HepG2 (cell line): Measurements from ENCODE around the gene ALG3. TPM values are rescaled to one million over a fixed set of nuclear protein-coding genes. Genes with fewer than 3 reads are reported as not detected.

Source experiments
- ATAC-seq: fragments of 200-7000 bp; cut with Tn5 transposase; 3 replicates; pipeline ENCODE4 v1.9.1; 2020; ENCODE audit warnings: mild to moderate bottlenecking, moderate library complexity
- BruUV-seq: library from RNA; stranded (reverse); fragments of 400-500 nt; replicated peaks from 2 replicates; lab custom pipeline; 2021; lab: Mats Ljungman, UMichigan
- CTCF ChIA-PET: fragments of 300-600 bp; formaldehyde crosslinking; extraction: SDS; loops from one replicate; lab custom pipeline; 2021; ENCODE audit warnings: low total read pairs, inconsistent platforms, low intra/inter-chr PET ratio; lab: Yijun Ruan, JAX
- POLR2A ChIA-PET: fragments of 350-600 bp; sonication (Branson Sonifier 250); formaldehyde crosslinking; loops from one replicate; lab custom pipeline; 2020; ENCODE audit warnings: antibody characterized with exemption, inconsistent platforms; lab: Yijun Ruan, JAX
- DNase-seq: peaks from one replicate; pipeline ENCODE4 v3.0.0-alpha.2; 2015; ENCODE audit warnings: low spot score
- FAIRE-seq: peaks from 3 replicates; lab custom pipeline; 2011; peaks lifted over from hg19 to GRCh38; lab: Jason Lieb, UNC
- H2AFZ ChIP-seq: one replicate; pipeline ENCODE4 v1.6.1; 2011; ENCODE audit warnings: low read length, inconsistent platforms
- H3K27ac ChIP-seq: fragments of 300-600 bp; 3 replicates; pipeline ENCODE4 v1.8.0; 2011; ENCODE audit warnings: mixed run types, mild to moderate bottlenecking, mixed read lengths, low read length, inconsistent platforms; ENCODE audit not compliant: insufficient read depth; ENCODE audit errors: extremely low read length
- H3K27me3 ChIP-seq, 2 experiments: fragments of 200-600 bp in 1 of 2; 2 replicates in 1 of 2; 3 replicates in 1 of 2; pipeline versions ENCODE4 v1.6.0 to v1.8.0; 2011; ENCODE audit warnings: low read length in 2 of 2, mild to moderate bottlenecking in 2 of 2, moderate library complexity in 2 of 2, inconsistent platforms in 1 of 2; ENCODE audit not compliant: insufficient read depth in 2 of 2, control insufficient read depth in 1 of 2
- H3K36me3 ChIP-seq, 2 experiments: fragments of 200-600 bp in 1 of 2; replicated peaks in 1 of 2; 2 replicates in 1 of 2; 3 replicates in 1 of 2; pipeline versions ENCODE4 v1.5.1 to v1.8.0; 2011; ENCODE audit warnings: low read length in 2 of 2, inconsistent platforms in 1 of 2; ENCODE audit not compliant: insufficient read depth in 2 of 2, control insufficient read depth in 1 of 2
- H3K4me1 ChIP-seq: 2 replicates; pipeline ENCODE4 v1.5.1; 2012; ENCODE audit warnings: low read length, inconsistent platforms; ENCODE audit not compliant: insufficient read depth
- H3K4me2 ChIP-seq: 2 replicates; pipeline ENCODE4 v1.6.0; 2011; ENCODE audit warnings: low read depth, low read length, inconsistent platforms
- H3K4me3 ChIP-seq, 3 experiments: fragments of 200-600 bp in 1 of 3; sonication (generic), shearing (Covaris generic) in 1 of 3; replicated peaks in 1 of 3; 2 replicates each; pipeline ENCODE4 v1.5.1; 2011 to 2016; ENCODE audit warnings: low read length in 3 of 3, inconsistent platforms in 2 of 3, low read depth in 2 of 3, mild to moderate bottlenecking in 2 of 3, control low read depth in 1 of 3, mixed read lengths in 1 of 3; ENCODE audit not compliant: insufficient read depth in 1 of 3
- H3K79me2 ChIP-seq: one replicate; pipeline ENCODE4 v1.6.1; 2011; ENCODE audit warnings: low read length, inconsistent platforms; ENCODE audit not compliant: insufficient read depth
- H3K9ac ChIP-seq: 2 replicates; pipeline ENCODE4 v1.6.0; 2011; ENCODE audit warnings: mild to moderate bottlenecking, low read depth, low read length, inconsistent platforms; ENCODE audit not compliant: insufficient read depth
- H3K9me3 ChIP-seq: 2 replicates; pipeline ENCODE4 v1.5.1; 2012; ENCODE audit warnings: mild to moderate bottlenecking, low read length
- H4K20me1 ChIP-seq: 2 replicates; pipeline ENCODE4 v1.6.0; 2011; ENCODE audit warnings: inconsistent platforms, mild to moderate bottlenecking, low read length, moderate library complexity; ENCODE audit not compliant: insufficient read depth
- BRCA1 ChIP-seq: sonication (generic); formaldehyde crosslinking; IDR thresholded peaks from 2 replicates; pipeline ENCODE4 v1.4.0; 2020; ENCODE audit warnings: missing genetic modification reagents
- CTCF ChIP-seq: sonication (generic); formaldehyde crosslinking; IDR thresholded peaks from 2 replicates; pipeline ENCODE4 v1.5.0; 2020; ENCODE audit warnings: mild to moderate bottlenecking, missing genetic modification reagents, moderate library complexity
- KLF11 ChIP-seq: IDR thresholded peaks from 2 replicates; pipeline ENCODE4 v1.6.1; 2016; ENCODE audit warnings: missing compliant biosample characterization
- MED13 ChIP-seq: sonication (generic); formaldehyde crosslinking; IDR thresholded peaks from 2 replicates; pipeline ENCODE4 v1.5.0; 2020; ENCODE audit warnings: missing genetic modification reagents
- MIER2 ChIP-seq: IDR thresholded peaks from 2 replicates; pipeline ENCODE4 v1.6.1; 2016; ENCODE audit warnings: missing biosample characterization, missing genetic modification reagents
- RAD21 ChIP-seq: fragments of 450-650 bp; formaldehyde crosslinking; IDR thresholded peaks from 2 replicates; pipeline ENCODE4 v1.5.0; 2020; ENCODE audit warnings: mild to moderate bottlenecking
- SMC3 ChIP-seq: IDR thresholded peaks from 2 replicates; pipeline ENCODE4 v1.6.1; 2011; ENCODE audit warnings: low read length, improper control_type of control experiment
- STAG1 ChIP-seq: sonication (generic); formaldehyde crosslinking; IDR thresholded peaks from 2 replicates; pipeline ENCODE4 v1.4.0; 2020; ENCODE audit warnings: missing genetic modification reagents
- TFAP4 ChIP-seq: sonication (generic); IDR thresholded peaks from 2 replicates; pipeline ENCODE4 v1.6.1; 2016; ENCODE audit warnings: low read depth, borderline replicate concordance
- ZBTB33 ChIP-seq: sonication (generic); formaldehyde crosslinking; IDR thresholded peaks from 2 replicates; pipeline ENCODE4 v1.4.0; 2020; ENCODE audit warnings: missing genetic modification reagents
- ZNF616 ChIP-seq: sonication (generic); formaldehyde crosslinking; IDR thresholded peaks from 2 replicates; pipeline ENCODE4 v1.5.0; 2020; ENCODE audit warnings: low read depth, mild to moderate bottlenecking, missing genetic modification reagents
- ZNF724P ChIP-seq: sonication (generic); formaldehyde crosslinking; IDR thresholded peaks from 2 replicates; pipeline ENCODE4 v1.8.0; 2022; ENCODE audit warnings: missing genetic modification reagents, borderline replicate concordance
- WGBS: methylation state at CpG from one replicate; pipeline ENCODE4 v1.1.6; 2017; ENCODE audit warnings: low lambda C conversion rate; 5-methylcytosine and 5-hydroxymethylcytosine counted together
- in situ Hi-C: cut with HindIII; loops from 2 replicates; pipeline ENCODE4 v1.10.0; 2017; ENCODE audit warnings: low pct_unique_long_range_greater_than_20kb; ENCODE audit not compliant: extremely low pct_ligation_motif_present
- intact Hi-C: fragments of 100-400 bp; cut with micrococcal nuclease; formaldehyde crosslinking; loops from one replicate; pipeline ENCODE4 v1.10.0; 2022; ENCODE audit not compliant: unreplicated experiment
- polyA plus RNA-seq, 8 experiments: library from polyadenylated mRNA; depleted of rRNA in 3 of 8; stranded (reverse) in 7 of 8; unstranded in 1 of 8; fragments of >200 nt; fragmentation: Illumina TruSeq in 4 of 8; extraction: Trizol in 4 of 8; gene quantifications; 2 replicates each; pipeline versions ENCODE4 v1.2.1 to v1.2.3, GENCODE V29; 2011 to 2016; ENCODE audit warnings: low read depth in 4 of 8, missing spikeins in 1 of 8, mixed read lengths in 1 of 8; ENCODE audit not compliant: insufficient read depth in 1 of 8
- total RNA-seq, 5 experiments: library from RNA; depleted of rRNA; stranded (reverse); fragments of >200 nt; fragmentation: Illumina TruSeq; extraction: Trizol; gene quantifications; 2 replicates each; pipeline ENCODE4 v1.2.3, GENCODE V29; 2016; ENCODE audit warnings: low read depth in 1 of 5

ALG3 gene
- total and polyA plus RNA-seq, 2 of the 13 experiments (the other 11 are each of a cell fraction or from before 2014, with no cell fraction given) = 46.6 to 57.1 TPM

GRCh38 chr3:184289426-184289938 is 40.7 kb upstream of the ALG3 start:
- Histone ChIP-seq H3K4me3 (no peak overlapping the region), H3K4me1 (peaks cover 44% of the 10 kb centered on the region), H2AFZ (no peak overlapping the region), H3K27ac (no peak overlapping the region), H3K79me2 (no peaks in the 10 kb centered on the region), H4K20me1 (0 out of 2 replicates have a peak, but pooled peaks cover 3% of the 10 kb centered on the region), H3K9me3 (no peaks in the 10 kb centered on the region), H3K36me3 (no peaks in the 10 kb centered on the region), H3K4me2 (no peak overlapping the region), H3K9ac (no peak overlapping the region), H3K27me3 (peaks cover 3 to 24% of the 10 kb centered on the region in 2 experiments; a peak in 3 of 5 replicates)
- 3% methylated on average over 9 of the region's 10 CpGs for WGBS
- POLR2A ChIA-PET = no interaction called here
- DNase-seq = no peak
- in situ Hi-C loops = no loop called here
- no peak for TF ChIP-seq KLF11 (CRISPR knock-in tag)
- peak; percentile 70 for TF ChIP-seq STAG1 (CRISPR knock-in tag)
- peak; percentile 74 for TF ChIP-seq RAD21 (CRISPR knock-in tag)
- TF ChIP-seq ZNF616 (CRISPR knock-in tag) = no peak
- no peak for TF ChIP-seq MED13 (CRISPR knock-in tag)
- no peak for TF ChIP-seq ZNF724P (CRISPR knock-in tag)
- TF ChIP-seq BRCA1 (CRISPR knock-in tag) = no peak
- TF ChIP-seq TFAP4 = no peak
- peak; percentile 72; the same call in 1 of the 2 replicates for TF ChIP-seq ZBTB33 (CRISPR knock-in tag)
- TF ChIP-seq SMC3 = 0 out of 2 replicates have a peak, but pooled peaks have one; percentile 3
- peak; percentile 89 for TF ChIP-seq CTCF (CRISPR knock-in tag)
- 0 out of 2 replicates have a peak, but pooled peaks have one; percentile 20 for TF ChIP-seq MIER2 (CRISPR knock-in tag)
- peak; percentile 57 for FAIRE-seq
- ATAC-seq = peak; percentile 34
- CTCF ChIA-PET = interaction anchor here (1.0 to 1.6 kb wide), 2 partner anchors 62 to 144 kb away, joined by 3 read pairs; no protein-coding TSS in a partner anchor
- no TSS peak for BruUV-seq
- intact Hi-C loops = loop anchor here (1.0 to 10.0 kb wide), 3 partner anchors 39 to 392 kb away; partner anchors contain the start of gene VWA5B2
